CD14-positive monocyte (primary cell): Measurements from ENCODE around the gene INMT. TPM values are rescaled to one million over a fixed set of nuclear protein-coding genes. Genes with fewer than 3 reads are reported as not detected.

Source experiments
- DNase-seq, 3 donors: peaks; one replicate each; pipeline ENCODE4 v3.0.0-alpha.2; 2011 to 2022
- H2AFZ ChIP-seq: 2 replicates; pipeline ENCODE4 v1.6.0; 2012; ENCODE audit warnings: mild to moderate bottlenecking, low read depth, low read length, inconsistent platforms; ENCODE audit not compliant: insufficient read depth, poor library complexity, severe bottlenecking
- H3K27ac ChIP-seq, 2 donors: 1 replicate in 1 of 2; 2 replicates in 1 of 2; pipeline ENCODE4 v1.5.1; 2012 to 2013; ENCODE audit warnings: low read length in 2 of 2, control low read depth in 1 of 2, inconsistent platforms in 1 of 2, low read depth in 1 of 2, mild to moderate bottlenecking in 1 of 2
- H3K27me3 ChIP-seq, 2 donors: one replicate each; pipeline versions ENCODE4 v1.6.0 to v1.6.1; 2011 to 2013; ENCODE audit warnings: low read length in 2 of 2; ENCODE audit not compliant: control insufficient read depth in 2 of 2, insufficient read depth in 2 of 2
- H3K36me3 ChIP-seq, 2 donors: replicated peaks in 1 of 2; 1 replicate in 1 of 2; 2 replicates in 1 of 2; pipeline versions ENCODE4 v1.5.1 to v1.6.1; 2012 to 2013; ENCODE audit warnings: low read length in 2 of 2, control low read depth in 1 of 2, inconsistent platforms in 1 of 2, mild to moderate bottlenecking in 1 of 2; ENCODE audit not compliant: insufficient read depth in 2 of 2, control insufficient read depth in 1 of 2
- H3K4me1 ChIP-seq, 2 donors: 1 replicate in 1 of 2; 2 replicates in 1 of 2; pipeline versions ENCODE4 v1.5.1 to v1.6.1; 2012 to 2013; ENCODE audit warnings: low read length in 2 of 2, control low read depth in 1 of 2, inconsistent platforms in 1 of 2, mild to moderate bottlenecking in 1 of 2, moderate library complexity in 1 of 2; ENCODE audit not compliant: insufficient read depth in 2 of 2, control insufficient read depth in 1 of 2
- H3K4me2 ChIP-seq: replicated peaks from 2 replicates; pipeline ENCODE3; 2012; ENCODE audit warnings: low read length, moderate library complexity, mild to moderate bottlenecking; ENCODE audit not compliant: poor library complexity, severe bottlenecking; ENCODE audit errors: extremely low read depth
- H3K4me3 ChIP-seq, 3 experiments: fragments of 200-600 bp in 1 of 3; sonication (generic) in 1 of 3; replicated peaks in 1 of 3; 1 replicate in 2 of 3; 2 replicates in 1 of 3; pipeline ENCODE4 v1.5.1; 2011 to 2013; ENCODE audit warnings: low read length in 3 of 3, mild to moderate bottlenecking in 3 of 3, control low read depth in 2 of 3, low read depth in 2 of 3, inconsistent platforms in 1 of 3, moderate library complexity in 1 of 3
- H3K79me2 ChIP-seq: 2 replicates; pipeline ENCODE4 v1.6.0; 2012; ENCODE audit warnings: mild to moderate bottlenecking, control low read depth, inconsistent platforms, low read length, moderate library complexity; ENCODE audit not compliant: insufficient read depth
- H3K9ac ChIP-seq: 2 replicates; pipeline ENCODE4 v1.6.0; 2017; ENCODE audit warnings: low read length, mild to moderate bottlenecking; ENCODE audit not compliant: insufficient read depth, poor library complexity, severe bottlenecking
- H3K9me3 ChIP-seq, 2 donors: replicated peaks in 1 of 2; 1 replicate in 1 of 2; 2 replicates in 1 of 2; pipeline versions ENCODE4 v1.5.1 to v1.6.1; 2012 to 2013; ENCODE audit warnings: low read length in 2 of 2, control low read depth in 1 of 2; ENCODE audit not compliant: control insufficient read depth in 1 of 2, insufficient read depth in 1 of 2
- H4K20me1 ChIP-seq: 2 replicates; pipeline ENCODE4 v1.6.0; 2012; ENCODE audit warnings: mild to moderate bottlenecking, low read length, control low read depth, moderate library complexity; ENCODE audit not compliant: insufficient read depth
- H3K27ac Mint-ChIP-seq, 7 donors: one replicate each; pipeline ENCODE4 v1.8.0; 2020; ENCODE audit warnings: mild to moderate bottlenecking in 7 of 7, mixed read lengths in 7 of 7, moderate library complexity in 6 of 7, inconsistent platforms in 2 of 7
- H3K27me3 Mint-ChIP-seq, 3 donors: one replicate each; pipeline ENCODE4 v1.8.0; 2021 to 2022; ENCODE audit warnings: low read depth in 3 of 3, mild to moderate bottlenecking in 3 of 3, mixed read lengths in 3 of 3, moderate library complexity in 3 of 3, inconsistent platforms in 1 of 3
- H3K36me3 Mint-ChIP-seq, 2 donors: one replicate each; pipeline ENCODE4 v1.8.0; 2020; ENCODE audit warnings: mixed read lengths in 2 of 2, inconsistent platforms in 1 of 2, mild to moderate bottlenecking in 1 of 2
- H3K4me1 Mint-ChIP-seq: one replicate; pipeline ENCODE4 v1.8.0; 2020; ENCODE audit warnings: mild to moderate bottlenecking, mixed read lengths
- H3K4me3 Mint-ChIP-seq, 2 donors: one replicate each; pipeline ENCODE4 v1.8.0; 2020; ENCODE audit warnings: mild to moderate bottlenecking in 2 of 2, mixed read lengths in 2 of 2, moderate library complexity in 1 of 2
- H3K9me3 Mint-ChIP-seq, 7 donors: one replicate each; pipeline ENCODE4 v1.8.0; 2020 to 2022; ENCODE audit warnings: mixed read lengths in 7 of 7, mild to moderate bottlenecking in 6 of 7, moderate library complexity in 6 of 7, inconsistent platforms in 2 of 7
- WGBS: methylation state at CpG from one replicate; pipeline ENCODE4 v1.1.5; 2013; ENCODE audit warnings: missing lambda C conversion rate; ENCODE audit not compliant: insufficient coverage; 5-methylcytosine and 5-hydroxymethylcytosine counted together
- intact Hi-C, 2 donors: fragments of 100-400 bp; cut with micrococcal nuclease; formaldehyde crosslinking; loops; one replicate each; pipeline versions ENCODE4 v1.15.0 to v1.15.1; 2023
- polyA plus RNA-seq, 3 donors: library from polyadenylated mRNA; depleted of rRNA in 1 of 3; unstranded in 2 of 3; stranded (reverse) in 1 of 3; fragments of 300-500 nt in 2 of 3; fragments of >200 nt in 1 of 3; fragmentation: Illumina TruSeq in 2 of 3; gene quantifications; 1 replicate in 2 of 3; 2 replicates in 1 of 3; pipeline ENCODE4 v1.2.3, GENCODE V29; 2012 to 2021
- TF ChIP-seq, protein P1 (sequence below): fragments of 200-600 bp; IDR thresholded peaks from one replicate; pipeline ENCODE4 v1.8.0; 2022; ENCODE audit warnings: antibody characterized with exemption, mild to moderate bottlenecking

INMT gene
- polyA plus RNA-seq, 3 donors: not detected

DNA sequence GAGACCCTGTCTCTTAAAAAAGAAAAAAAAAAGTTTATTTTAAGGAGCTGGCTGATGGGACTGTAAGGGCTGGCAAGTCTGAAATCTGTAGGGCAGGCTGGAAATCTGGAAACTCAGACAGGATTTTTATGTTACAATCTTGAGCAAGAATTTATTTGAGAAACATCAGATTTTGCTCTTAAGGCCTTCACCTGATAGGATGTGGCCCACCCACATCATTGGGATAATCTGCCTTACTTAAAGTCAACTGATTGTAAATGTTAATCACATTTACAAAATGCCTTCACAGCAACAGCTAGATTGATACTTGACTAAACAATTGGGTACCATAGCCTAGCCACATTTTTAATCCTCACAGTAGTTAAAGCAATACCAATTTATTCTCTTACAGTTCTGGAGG is 30.8 kb downstream of the INMT start:
- H3K4me1 Mint-ChIP-seq: peaks cover 5% of the 10 kb centered on the region
- H3K36me3 ChIP-seq: no peaks in the 10 kb centered on the region
- H3K9me3 ChIP-seq: no peaks in the 10 kb centered on the region
- H3K27ac ChIP-seq: no peak overlapping the region
- H3K27ac Mint-ChIP-seq: no peak overlapping the region
- DNase-seq: no peak
- TF ChIP-seq, protein P1, sequence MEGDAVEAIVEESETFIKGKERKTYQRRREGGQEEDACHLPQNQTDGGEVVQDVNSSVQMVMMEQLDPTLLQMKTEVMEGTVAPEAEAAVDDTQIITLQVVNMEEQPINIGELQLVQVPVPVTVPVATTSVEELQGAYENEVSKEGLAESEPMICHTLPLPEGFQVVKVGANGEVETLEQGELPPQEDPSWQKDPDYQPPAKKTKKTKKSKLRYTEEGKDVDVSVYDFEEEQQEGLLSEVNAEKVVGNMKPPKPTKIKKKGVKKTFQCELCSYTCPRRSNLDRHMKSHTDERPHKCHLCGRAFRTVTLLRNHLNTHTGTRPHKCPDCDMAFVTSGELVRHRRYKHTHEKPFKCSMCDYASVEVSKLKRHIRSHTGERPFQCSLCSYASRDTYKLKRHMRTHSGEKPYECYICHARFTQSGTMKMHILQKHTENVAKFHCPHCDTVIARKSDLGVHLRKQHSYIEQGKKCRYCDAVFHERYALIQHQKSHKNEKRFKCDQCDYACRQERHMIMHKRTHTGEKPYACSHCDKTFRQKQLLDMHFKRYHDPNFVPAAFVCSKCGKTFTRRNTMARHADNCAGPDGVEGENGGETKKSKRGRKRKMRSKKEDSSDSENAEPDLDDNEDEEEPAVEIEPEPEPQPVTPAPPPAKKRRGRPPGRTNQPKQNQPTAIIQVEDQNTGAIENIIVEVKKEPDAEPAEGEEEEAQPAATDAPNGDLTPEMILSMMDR: no peak
- no peaks in the 10 kb centered on the region for H3K36me3 Mint-ChIP-seq
- no peak overlapping the region for H3K4me2 ChIP-seq
- H3K79me2 ChIP-seq: no peaks in the 10 kb centered on the region
- H3K27me3 Mint-ChIP-seq: peaks cover 0 to 2% (median 0%) of the 10 kb centered on the region in 3 donors
- H3K4me3 Mint-ChIP-seq: no peak overlapping the region
- no peaks in the 10 kb centered on the region for H3K4me1 ChIP-seq
- H4K20me1 ChIP-seq: no peaks in the 10 kb centered on the region
- intact Hi-C loops: no loop called here
- H3K4me3 ChIP-seq: no peak overlapping the region
- H3K9ac ChIP-seq: no peak overlapping the region
- H3K9me3 Mint-ChIP-seq: no peaks in the 10 kb centered on the region
- no peaks in the 10 kb centered on the region for H3K27me3 ChIP-seq
- no peak overlapping the region for H2AFZ ChIP-seq

DNA sequence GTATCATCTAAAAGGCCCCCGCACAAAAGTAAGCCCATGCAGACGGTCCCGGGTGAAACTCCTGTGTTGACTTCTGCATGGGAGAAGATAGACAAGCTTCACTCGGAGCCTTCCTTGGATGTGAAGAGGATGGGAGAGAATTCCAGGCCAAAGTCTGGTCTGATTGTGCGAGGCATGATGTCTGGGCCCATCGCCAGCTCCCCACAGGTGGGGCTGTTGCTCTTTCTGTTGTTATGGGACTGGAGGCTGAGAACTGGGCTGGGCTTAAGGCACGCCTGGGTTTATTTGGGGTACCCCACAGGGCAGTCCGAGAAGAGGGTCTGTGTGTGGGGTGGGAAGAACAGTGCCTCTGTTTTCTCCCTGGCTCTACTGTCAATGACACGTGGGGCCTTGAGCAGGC is 33.9 kb downstream of the INMT start:
- Mint-ChIP-seq H3K27me3 (peaks cover 0 to 2% (median 0%) of the 10 kb centered on the region in 3 donors), H3K36me3 (no peaks in the 10 kb centered on the region), H3K4me3 (no peak overlapping the region), H3K27ac (no peak overlapping the region), H3K9me3 (no peaks in the 10 kb centered on the region), H3K4me1 (peaks cover 5% of the 10 kb centered on the region)
- WGBS: 97% methylated on average over 8 of the region's 9 CpGs
- Histone ChIP-seq H2AFZ (no peak overlapping the region), H3K27me3 (no peaks in the 10 kb centered on the region), H3K9ac (no peak overlapping the region), H3K9me3 (no peaks in the 10 kb centered on the region), H3K36me3 (no peaks in the 10 kb centered on the region), H3K27ac (no peak overlapping the region), H4K20me1 (no peaks in the 10 kb centered on the region), H3K4me3 (no peak overlapping the region), H3K79me2 (no peaks in the 10 kb centered on the region), H3K4me2 (no peak overlapping the region), H3K4me1 (no peaks in the 10 kb centered on the region)
- TF ChIP-seq, protein P1: no peak
- no peak for DNase-seq
- intact Hi-C loops: no loop called here
